Measurements from ENCODE around the gene GRIA4.

GRIA4 gene

GRCh38 chr11:105639527-105639926, 29.7 kb downstream of the GRIA4 start:
- DNase-seq (ENCODE audit: low read depth): no peak

- no peak for DNase-seq (ENCODE audit: low read depth)
Measured at GRCh38 chr11:105641433-105641832, 31.6 kb downstream of the GRIA4 start.

GRCh38 chr11:105642870-105643269, 33.0 kb downstream of the GRIA4 start:
- DNase-seq (ENCODE audit: low read depth): no peak

- DNase-seq (ENCODE audit: low read depth): no peak
Measured at GRCh38 chr11:105644839-105645573, 35.1 kb downstream of the GRIA4 start.

GRCh38 chr11:105647780-105648179, 37.9 kb downstream of the GRIA4 start:
- no peak for DNase-seq (ENCODE audit: low read depth)

- DNase-seq (ENCODE audit: low read depth): no peak
Measured at GRCh38 chr11:105648762-105649161, 38.9 kb downstream of the GRIA4 start.

- DNase-seq (ENCODE audit: low read depth): no peak
Measured at GRCh38 chr11:105665281-105665680, 55.4 kb downstream of the GRIA4 start.

GRCh38 chr11:105667441-105667840, 57.6 kb downstream of the GRIA4 start:
- no peak for DNase-seq (ENCODE audit: low read depth)

- DNase-seq (ENCODE audit: low read depth): no peak
Measured at GRCh38 chr11:105670811-105671210, 60.9 kb downstream of the GRIA4 start.

GRCh38 chr11:105673089-105673488, 63.2 kb downstream of the GRIA4 start:
- DNase-seq (ENCODE audit: low read depth): no peak

- DNase-seq (ENCODE audit: low read depth): no peak
Measured at GRCh38 chr11:105689631-105690030, 79.8 kb downstream of the GRIA4 start.

GRCh38 chr11:105690467-105690866, 80.6 kb downstream of the GRIA4 start:
- no peak for DNase-seq (ENCODE audit: low read depth)

- DNase-seq (ENCODE audit: low read depth): no peak
Measured at GRCh38 chr11:105693075-105693759, 83.3 kb downstream of the GRIA4 start.

GRCh38 chr11:105696000-105696399, 86.1 kb downstream of the GRIA4 start:
- no peak for DNase-seq (ENCODE audit: low read depth)

GRCh38 chr11:105697291-105697690, 87.4 kb downstream of the GRIA4 start:
- DNase-seq (ENCODE audit: low read depth): no peak

- no peak for DNase-seq (ENCODE audit: low read depth)
Measured at GRCh38 chr11:105699203-105699602, 89.3 kb downstream of the GRIA4 start.

GRCh38 chr11:105700271-105700670, 90.4 kb downstream of the GRIA4 start:
- no peak for DNase-seq (ENCODE audit: low read depth)

GRCh38 chr11:105701098-105701497, 91.2 kb downstream of the GRIA4 start:
- DNase-seq (ENCODE audit: low read depth): no peak

GRCh38 chr11:105705786-105706530, 96.1 kb downstream of the GRIA4 start:
- no peak for DNase-seq (ENCODE audit: low read depth)

- no peak for DNase-seq (ENCODE audit: low read depth)
Measured at GRCh38 chr11:105713106-105713505, 103.2 kb downstream of the GRIA4 start.

GRCh38 chr11:105713696-105714095, 103.8 kb downstream of the GRIA4 start:
- DNase-seq (ENCODE audit: low read depth): no peak

- no peak for DNase-seq (ENCODE audit: low read depth)
Measured at GRCh38 chr11:105718641-105719040, 108.8 kb downstream of the GRIA4 start.
